Psoas muscle (tissue), 8 donors: Measurements from ENCODE around the gene FGF14. TPM values are rescaled to one million over a fixed set of nuclear protein-coding genes. Genes with fewer than 3 reads are reported as not detected.

Experiments
- ATAC-seq, 4 donors: fragments of 200-7000 bp; cut with Tn5 transposase; one replicate each; pipeline ENCODE4 v1.9.1; 2020; ENCODE audit warnings: moderate library complexity in 3 of 4, mild to moderate bottlenecking in 2 of 4
- DNase-seq, 2 donors: peaks; one replicate each; pipeline ENCODE4 v3.0.0-alpha.2; 2020
- H3K27ac ChIP-seq: fragments of 200-600 bp; one replicate; pipeline ENCODE4 v1.8.0; 2022
- H3K27me3 ChIP-seq, 3 donors: fragments of 200-600 bp in 1 of 3; one replicate each; pipeline versions ENCODE4 v1.6.1 to v1.8.0; 2013 to 2022; ENCODE audit warnings: low read length in 2 of 3, mild to moderate bottlenecking in 2 of 3, moderate library complexity in 1 of 3; ENCODE audit not compliant: insufficient read depth in 3 of 3
- H3K36me3 ChIP-seq, 2 donors: fragments of 200-600 bp in 1 of 2; one replicate each; pipeline versions ENCODE4 v1.6.1 to v1.8.0; 2013 to 2022; ENCODE audit warnings: low read depth in 1 of 2, mild to moderate bottlenecking in 1 of 2, moderate library complexity in 1 of 2; ENCODE audit not compliant: insufficient read depth in 1 of 2
- H3K4me1 ChIP-seq: fragments of 200-600 bp; one replicate; pipeline ENCODE4 v1.8.0; 2022
- H3K4me3 ChIP-seq: fragments of 200-600 bp; one replicate; pipeline ENCODE4 v1.8.0; 2022; ENCODE audit warnings: mild to moderate bottlenecking
- H3K9me3 ChIP-seq: fragments of 200-600 bp; one replicate; pipeline ENCODE4 v1.8.0; 2022
- CTCF ChIP-seq: fragments of 200-600 bp; IDR thresholded peaks from one replicate; pipeline ENCODE4 v1.8.0; 2022; ENCODE audit warnings: antibody characterized with exemption
- WGBS, 3 donors: extraction: QIAGEN DNeasy Blood & Tissue Kit; methylation state at CpG; one replicate each; pipeline versions ENCODE4 v1.1.6 to v1.1.7; 2013; 5-methylcytosine and 5-hydroxymethylcytosine counted together
- intact Hi-C, 2 donors: fragments of 100-400 bp; cut with DNase I; formaldehyde crosslinking; loops; one replicate each; pipeline versions ENCODE4 v1.11.0 to v1.14.2; 2022
- polyA plus RNA-seq, 3 donors: library from polyadenylated mRNA; stranded (reverse); fragments of 200-250 nt; gene quantifications; one replicate each; pipeline ENCODE4 v1.2.3, GENCODE V29; 2013
- total RNA-seq, 4 donors: library from RNA; stranded (reverse); fragmentation: NEBNext Ultra II Directional in 2 of 4; extraction: Animal tissue kit (Norgen Biotek cat#: 25700) in 2 of 4; gene quantifications; one replicate each; pipeline versions ENCODE4 v1.2.1 to v1.2.4, GENCODE V29; 2021 to 2023
- donor health status: healthy with polysubstance abuse.
- donor health status: DM: no; HTN: no; CAD: no; lungs with moderate emphysema.
- donor health status: Bipolar disorder and iron deficiency.
- donor health status: healthy.
- donor health status: DM: yes; HTN: yes; CAD: no.
- donor health status: DM: no; HTN: no; CAD: no.
- donor health status: DM: no; HTN: no; CAD: no.
- donor health status: DM: yes; HTN: yes; CAD: no.

The FGF14 gene
- total and polyA plus RNA-seq, 7 donors, result 0.01 to 0.05 (median 0.02) TPM; not detected in 4

- no peak overlapping the region for H3K27ac ChIP-seq
- intact Hi-C loops, result no loop called here
- H3K4me3 ChIP-seq, result no peak overlapping the region
- ATAC-seq (no peak), DNase-seq (no peak)
- no peak for TF ChIP-seq CTCF
- WGBS, 3 donors, result 64 to 72% (median 68%) methylated on average over 12 of the region's 12 CpGs
- no peaks in the 10 kb centered on the region for H3K9me3 ChIP-seq
- no peaks in the 10 kb centered on the region for H3K4me1 ChIP-seq
- no peaks in the 10 kb centered on the region for H3K36me3 ChIP-seq
- no peaks in the 10 kb centered on the region for H3K27me3 ChIP-seq
Observed at GRCh38 chr13:101868585-101869469, 533.0 kb downstream of the FGF14 start.

GRCh38 chr13:101866889-101867581 is 534.8 kb downstream of the FGF14 start:
- H3K27ac ChIP-seq, result no peak overlapping the region
- no peak for ATAC-seq

GRCh38 chr13:101858860-101859259 is 543.0 kb downstream of the FGF14 start:
- intact Hi-C loops, result no loop called here
- Histone ChIP-seq H3K9me3 (no peaks in the 10 kb centered on the region), H3K27me3 (no peaks in the 10 kb centered on the region), H3K27ac (no peak overlapping the region), H3K4me3 (no peak overlapping the region), H3K36me3 (no peaks in the 10 kb centered on the region), H3K4me1 (no peaks in the 10 kb centered on the region)
- no peak for TF ChIP-seq CTCF
- ATAC-seq (no peak), DNase-seq (no peak)
- WGBS, 3 donors, result 64 to 75% (median 66%) methylated on average over 5 of the region's 5 CpGs

More at GRCh38 chr13:101866889-101867581, 534.8 kb downstream of the FGF14 start:
- Histone ChIP-seq H3K4me1 (no peaks in the 10 kb centered on the region), H3K4me3 (no peak overlapping the region), H3K9me3 (no peaks in the 10 kb centered on the region), H3K36me3 (no peaks in the 10 kb centered on the region), H3K27me3 (no peaks in the 10 kb centered on the region)
- TF ChIP-seq CTCF, result no peak
- intact Hi-C loops, result no loop called here
- no peak for DNase-seq
- 79 to 84% (median 81%) methylated on average over 4 of the region's 4 CpGs for WGBS, 3 donors

GRCh38 chr13:101846701-101847100 is 555.1 kb downstream of the FGF14 start:
- intact Hi-C loops, result no loop called here
- no peak overlapping the region for H3K4me3 ChIP-seq

More at GRCh38 chr13:101846701-101847100, 555.1 kb downstream of the FGF14 start:
- Histone ChIP-seq H3K27ac (no peak overlapping the region), H3K27me3 (no peaks in the 10 kb centered on the region), H3K9me3 (no peaks in the 10 kb centered on the region), H3K4me1 (no peaks in the 10 kb centered on the region), H3K36me3 (no peaks in the 10 kb centered on the region)
- 68 to 78% (median 70%) methylated on average over 4 of the region's 4 CpGs for WGBS, 3 donors
- TF ChIP-seq CTCF, result no peak
- no peak for DNase-seq
- no peak for ATAC-seq
